HFFc6 (cell line): ENCODE data around the gene SETX. TPM values are rescaled to one million over a fixed set of nuclear protein-coding genes. Genes with fewer than 3 reads are reported as not detected.
"Not testable (repeated sequence)": the region's sequence is repeated elsewhere in the genome, so short reads cannot be mapped to it uniquely, and the experiment has no call there.

ENCODE experiments used
- DNase-seq: peaks from one replicate; pipeline ENCODE4 v3.0.0-alpha.2; 2018
- H3K27ac Mint-ChIP-seq: 2 replicates; pipeline ENCODE4 v1.8.0; 2020; ENCODE audit warnings: mild to moderate bottlenecking, mixed read lengths
- H3K27me3 Mint-ChIP-seq: 2 replicates; pipeline ENCODE4 v1.8.0; 2021; ENCODE audit warnings: mild to moderate bottlenecking, moderate library complexity, mixed read lengths; ENCODE audit not compliant: insufficient read depth
- H3K36me3 Mint-ChIP-seq: 2 replicates; pipeline ENCODE4 v1.8.0; 2021; ENCODE audit warnings: low read depth, mixed read lengths
- H3K4me1 Mint-ChIP-seq: 2 replicates; pipeline ENCODE4 v1.8.0; 2020; ENCODE audit warnings: low read depth, mixed read lengths
- H3K4me3 Mint-ChIP-seq: 2 replicates; pipeline ENCODE4 v1.8.0; 2020; ENCODE audit warnings: mild to moderate bottlenecking, moderate library complexity, mixed read lengths
- H3K9me3 Mint-ChIP-seq: 2 replicates; pipeline ENCODE4 v1.8.0; 2020; ENCODE audit warnings: mild to moderate bottlenecking, mixed read lengths
- CTCF ChIP-seq: fragments of 200-600 bp; sonication (generic); IDR thresholded peaks from 2 replicates; pipeline ENCODE4 v1.5.0; 2021; ENCODE audit warnings: antibody characterized with exemption, mild to moderate bottlenecking
- total RNA-seq, 6 experiments: library from RNA; stranded (reverse); fragmentation: NEBNext Ultra II Directional; extraction: Animal tissue kit (Norgen Biotek cat#: 25700); gene quantifications; 2 replicates in 1 of 6; 3 replicates in 5 of 6; pipeline ENCODE4 v1.2.3, GENCODE V29; 2021

SETX gene
- total RNA-seq, 6 experiments from 2014 or later = 14.9 to 18.7 (median 17.7) TPM

GRCh38 chr9:132288966-132289365 lies 65.8 kb downstream of the SETX start:
- no peaks in the 10 kb centered on the region for H3K27me3 Mint-ChIP-seq
- TF ChIP-seq CTCF = no peak
- no peaks in the 10 kb centered on the region for H3K9me3 Mint-ChIP-seq
- DNase-seq = no peak
- peaks cover 13% of the 10 kb centered on the region for H3K36me3 Mint-ChIP-seq
- H3K27ac Mint-ChIP-seq = peak overlapping the region; percentile 69
- H3K4me3 Mint-ChIP-seq = peak overlapping the region; percentile 41; the same call in 1 of the 2 replicates
- H3K4me1 Mint-ChIP-seq = peaks cover 22% of the 10 kb centered on the region

GRCh38 chr9:132288361-132288760 lies 66.4 kb downstream of the SETX start:
- DNase-seq = peak; percentile 62
- Mint-ChIP-seq H3K36me3 (peaks cover 18% of the 10 kb centered on the region), H3K4me1 (peaks cover 27% of the 10 kb centered on the region), H3K27ac (peak overlapping the region; percentile 69), H3K9me3 (no peaks in the 10 kb centered on the region), H3K27me3 (no peaks in the 10 kb centered on the region), H3K4me3 (peak overlapping the region; percentile 41; the same call in 1 of the 2 replicates)
- TF ChIP-seq CTCF = no peak

GRCh38 chr9:132287256-132287760 lies 67.5 kb downstream of the SETX start:
- Mint-ChIP-seq H3K27me3 (no peaks in the 10 kb centered on the region), H3K36me3 (peaks cover 18% of the 10 kb centered on the region), H3K27ac (no peak overlapping the region), H3K4me3 (no peak overlapping the region), H3K4me1 (peaks cover 27% of the 10 kb centered on the region), H3K9me3 (no peaks in the 10 kb centered on the region)
- DNase-seq = no peak
- TF ChIP-seq CTCF = no peak

- Mint-ChIP-seq H3K36me3 (peaks cover 32% of the 10 kb centered on the region), H3K4me3 (no peak overlapping the region; the same call in 1 of the 2 replicates), H3K4me1 (peaks cover 20% of the 10 kb centered on the region), H3K27ac (peak overlapping the region; percentile 68), H3K27me3 (no peaks in the 10 kb centered on the region), H3K9me3 (no peaks in the 10 kb centered on the region)
- peak; percentile 53 for DNase-seq
- TF ChIP-seq CTCF = no peak
These were observed 70.9 kb downstream of the SETX start for GRCh38 chr9:132283863-132284262.

GRCh38 chr9:132283165-132283564 lies 71.6 kb downstream of the SETX start:
- no peak overlapping the region for H3K27ac Mint-ChIP-seq
- peaks cover 32% of the 10 kb centered on the region for H3K36me3 Mint-ChIP-seq
- TF ChIP-seq CTCF = no peak
- DNase-seq = no peak
- no peak overlapping the region for H3K4me3 Mint-ChIP-seq
- H3K9me3 Mint-ChIP-seq = no peaks in the 10 kb centered on the region
- peaks cover 13% of the 10 kb centered on the region for H3K4me1 Mint-ChIP-seq
- no peaks in the 10 kb centered on the region for H3K27me3 Mint-ChIP-seq

GRCh38 chr9:132274861-132275260 lies 79.9 kb downstream of the SETX start:
- Mint-ChIP-seq H3K9me3 (no peaks in the 10 kb centered on the region), H3K27me3 (peaks cover 2% of the 10 kb centered on the region), H3K27ac (no peak overlapping the region), H3K36me3 (peaks cover 29% of the 10 kb centered on the region), H3K4me3 (no peak overlapping the region), H3K4me1 (no peaks in the 10 kb centered on the region)
- no peak for DNase-seq
- TF ChIP-seq CTCF = no peak

GRCh38 chr9:132269704-132270516 lies 84.9 kb downstream of the SETX start:
- not testable (repeated sequence) for H3K36me3 Mint-ChIP-seq, DNase-seq, H3K4me3 Mint-ChIP-seq, H3K9me3 Mint-ChIP-seq, H3K27me3 Mint-ChIP-seq, H3K4me1 Mint-ChIP-seq
- H3K27ac Mint-ChIP-seq = 0 out of 2 replicates have a peak overlapping the region, but pooled peaks have one; percentile 16
